Fibroblast of mammary gland (primary cell): ENCODE data around the gene COL23A1.

ENCODE experiments used
- DNase-seq: peaks from one replicate; pipeline ENCODE4 v3.0.0-alpha.2; 2010; ENCODE audit warnings: low read depth
- H3K4me3 ChIP-seq: 2 replicates; pipeline ENCODE4 v1.5.1; 2011; ENCODE audit warnings: low read depth, mild to moderate bottlenecking, low read length, moderate library complexity; ENCODE audit not compliant: control insufficient read depth
- TF ChIP-seq, protein P1 (sequence below): conservative IDR thresholded peaks from 2 replicates; pipeline ENCODE4 v1.5.1; 2011; ENCODE audit warnings: low read depth, low read length, inconsistent platforms; ENCODE audit not compliant: control insufficient read depth, insufficient read depth

COL23A1 gene

DNA sequence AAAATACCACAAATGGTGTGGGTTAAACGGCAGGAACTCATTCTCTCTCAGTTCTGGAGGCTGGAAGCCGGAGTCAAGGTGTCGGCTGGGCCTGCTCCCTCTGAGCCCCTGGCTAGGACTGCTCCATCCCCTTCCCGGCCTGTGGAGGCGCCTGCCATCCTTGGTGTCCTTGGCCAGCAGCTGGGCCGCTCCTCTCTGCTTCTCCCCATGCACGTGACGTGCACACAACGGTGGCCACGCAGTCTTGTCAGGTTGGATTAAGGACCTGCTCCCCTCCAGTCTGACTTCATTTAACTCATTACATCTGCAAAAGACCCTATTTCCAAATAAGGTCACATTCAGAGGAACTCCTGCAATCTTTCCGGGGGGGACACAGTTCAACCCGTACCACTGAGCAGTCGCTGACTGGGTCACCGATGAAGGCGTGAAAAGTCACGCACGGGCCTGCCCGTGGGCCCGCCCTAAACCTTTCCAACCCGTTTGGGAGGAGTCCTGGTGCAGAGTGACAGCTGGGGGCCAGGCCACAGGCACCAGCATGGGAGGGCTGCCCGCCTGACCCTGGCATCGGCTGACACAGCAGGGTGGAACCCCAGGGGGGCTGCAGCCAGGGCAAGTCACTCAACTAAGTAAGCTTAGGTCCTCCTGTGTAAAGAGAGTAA lies 135.2 kb downstream of the COL23A1 start:
- TF ChIP-seq, protein P1, sequence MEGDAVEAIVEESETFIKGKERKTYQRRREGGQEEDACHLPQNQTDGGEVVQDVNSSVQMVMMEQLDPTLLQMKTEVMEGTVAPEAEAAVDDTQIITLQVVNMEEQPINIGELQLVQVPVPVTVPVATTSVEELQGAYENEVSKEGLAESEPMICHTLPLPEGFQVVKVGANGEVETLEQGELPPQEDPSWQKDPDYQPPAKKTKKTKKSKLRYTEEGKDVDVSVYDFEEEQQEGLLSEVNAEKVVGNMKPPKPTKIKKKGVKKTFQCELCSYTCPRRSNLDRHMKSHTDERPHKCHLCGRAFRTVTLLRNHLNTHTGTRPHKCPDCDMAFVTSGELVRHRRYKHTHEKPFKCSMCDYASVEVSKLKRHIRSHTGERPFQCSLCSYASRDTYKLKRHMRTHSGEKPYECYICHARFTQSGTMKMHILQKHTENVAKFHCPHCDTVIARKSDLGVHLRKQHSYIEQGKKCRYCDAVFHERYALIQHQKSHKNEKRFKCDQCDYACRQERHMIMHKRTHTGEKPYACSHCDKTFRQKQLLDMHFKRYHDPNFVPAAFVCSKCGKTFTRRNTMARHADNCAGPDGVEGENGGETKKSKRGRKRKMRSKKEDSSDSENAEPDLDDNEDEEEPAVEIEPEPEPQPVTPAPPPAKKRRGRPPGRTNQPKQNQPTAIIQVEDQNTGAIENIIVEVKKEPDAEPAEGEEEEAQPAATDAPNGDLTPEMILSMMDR = no peak
- no peak for DNase-seq

DNA sequence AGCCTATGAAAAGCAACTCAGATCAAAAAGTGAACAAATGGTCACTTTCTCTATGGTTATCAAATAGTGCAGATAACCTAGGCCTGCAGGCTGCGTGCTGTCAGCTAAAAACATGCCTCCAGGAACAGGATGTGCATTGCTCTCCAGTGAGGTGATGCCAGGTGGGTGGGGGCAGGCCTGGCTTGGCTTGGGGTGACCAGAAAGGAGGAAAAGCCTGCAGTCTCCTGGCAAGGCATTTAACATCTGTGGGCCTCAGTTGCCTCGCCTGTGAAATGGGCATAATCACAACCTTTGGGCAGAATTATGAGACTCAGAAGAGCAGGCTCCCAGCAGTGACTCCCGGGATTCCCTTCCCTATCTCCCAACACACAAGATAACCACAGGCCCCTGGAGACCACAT lies 135.9 kb downstream of the COL23A1 start:
- TF ChIP-seq, protein P1 = no peak
- no peak for DNase-seq
- no peak overlapping the region for H3K4me3 ChIP-seq

More for the DNA sequence above, 135.2 kb downstream of the COL23A1 start:
- H3K4me3 ChIP-seq = no peak overlapping the region

DNA sequence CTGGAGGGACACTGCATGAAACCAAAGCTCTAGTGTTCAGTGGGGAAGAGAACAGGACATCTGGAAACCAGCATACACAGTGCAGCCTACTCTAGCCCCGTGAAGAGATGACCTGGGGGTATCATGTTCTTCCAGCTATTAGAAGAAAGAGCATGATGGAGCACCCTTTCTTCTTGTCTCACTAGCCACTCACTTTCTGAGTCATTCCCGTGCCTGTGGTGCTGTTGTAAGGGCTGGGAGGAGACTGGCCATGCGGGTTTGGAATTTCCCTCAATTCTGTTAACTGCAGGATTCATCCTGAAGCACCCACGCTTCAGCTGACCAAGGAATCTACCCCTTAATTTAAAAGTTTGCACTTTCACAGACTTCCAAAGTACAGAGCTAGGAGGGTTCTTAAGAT lies 137.0 kb downstream of the COL23A1 start:
- DNase-seq = peak; percentile 7
- TF ChIP-seq, protein P1 = no peak
- H3K4me3 ChIP-seq = no peak overlapping the region

DNA sequence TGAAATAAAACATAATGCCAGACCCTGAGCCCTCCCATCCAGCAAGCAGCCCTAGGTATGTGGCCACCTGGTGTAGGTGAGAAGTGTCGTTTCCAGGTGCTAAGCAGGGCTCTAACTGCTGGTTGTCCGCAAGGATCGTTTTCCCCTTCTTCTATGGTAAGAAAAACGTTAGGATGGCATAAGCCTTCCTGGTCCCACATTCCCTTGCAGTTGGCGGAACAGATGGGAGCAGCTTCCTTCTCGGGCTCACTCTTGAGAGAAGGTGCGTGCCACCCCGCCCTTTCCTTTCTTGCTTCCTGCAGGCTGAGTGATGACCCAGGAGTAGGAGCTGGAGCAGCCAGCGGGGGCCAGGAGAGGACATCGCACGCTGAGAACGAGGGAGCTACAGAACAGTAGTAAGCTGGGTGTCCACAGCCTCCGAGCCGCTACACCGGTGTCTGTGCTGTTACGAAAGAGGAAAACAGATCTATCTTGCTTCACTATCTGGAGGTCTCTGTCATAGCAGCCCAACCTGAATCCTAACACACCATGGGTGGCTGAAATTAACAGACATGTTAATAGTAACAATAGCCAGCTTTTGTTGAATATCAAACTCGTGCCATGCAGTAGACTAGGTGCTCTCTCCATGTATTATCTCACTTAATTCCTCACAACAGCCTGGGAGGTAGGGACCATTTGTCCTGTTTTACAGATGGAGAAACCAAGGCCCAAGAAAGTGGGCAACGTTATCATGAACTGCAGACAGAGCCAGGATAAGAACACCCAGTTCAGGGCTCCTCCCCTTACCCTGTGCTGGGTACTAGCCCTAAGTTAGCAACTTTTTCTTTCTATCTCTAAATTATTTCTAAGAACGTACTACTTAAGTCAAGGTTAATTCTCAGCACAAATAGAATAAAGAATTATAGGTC lies 139.8 kb downstream of the COL23A1 start:
- DNase-seq = no peak
- TF ChIP-seq, protein P1 = no peak
- no peak overlapping the region for H3K4me3 ChIP-seq

DNA sequence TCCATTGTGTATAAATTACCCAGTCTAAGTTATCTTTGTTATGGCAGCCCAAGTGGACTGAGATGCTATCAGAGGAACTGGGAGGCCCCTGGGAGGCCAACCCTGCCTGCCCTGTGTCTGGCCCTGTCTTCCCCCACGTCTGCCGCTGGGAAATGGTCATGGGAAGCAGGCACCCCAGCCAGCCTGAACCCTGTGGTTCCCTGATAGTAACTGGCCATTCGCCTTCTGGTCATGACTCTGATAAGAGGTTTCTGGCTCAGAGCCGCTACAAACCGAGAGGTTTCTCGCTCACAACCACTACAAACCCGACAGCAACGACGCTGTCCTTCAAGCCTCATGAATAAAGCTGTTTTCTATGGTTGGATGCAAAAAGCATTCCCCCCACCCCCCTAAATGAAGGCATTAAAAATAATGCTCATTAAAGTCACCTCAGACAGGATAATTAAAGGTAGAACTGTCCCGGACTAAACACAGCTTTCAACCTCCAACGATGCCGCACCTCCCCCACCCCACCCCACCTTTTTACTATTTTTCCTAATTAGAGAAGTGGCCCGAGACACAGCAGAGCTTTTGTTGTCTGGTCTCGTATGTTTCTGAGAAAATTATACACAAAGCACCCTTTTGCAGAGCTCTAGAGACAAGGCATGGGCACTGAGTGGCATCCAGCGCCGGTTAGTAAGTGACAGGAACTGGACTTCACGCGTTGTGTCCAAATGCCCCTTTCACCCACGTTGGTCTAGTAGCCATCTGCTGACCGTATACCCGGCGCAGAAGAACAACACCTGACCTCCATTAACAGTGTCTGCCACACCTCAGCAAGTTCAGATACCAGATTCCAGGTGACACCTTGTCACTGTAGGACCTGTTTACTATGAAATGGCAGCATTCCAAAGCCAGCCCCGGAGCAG lies 140.8 kb downstream of the COL23A1 start:
- TF ChIP-seq, protein P1 = no peak
- no peak overlapping the region for H3K4me3 ChIP-seq
- DNase-seq = no peak

DNA sequence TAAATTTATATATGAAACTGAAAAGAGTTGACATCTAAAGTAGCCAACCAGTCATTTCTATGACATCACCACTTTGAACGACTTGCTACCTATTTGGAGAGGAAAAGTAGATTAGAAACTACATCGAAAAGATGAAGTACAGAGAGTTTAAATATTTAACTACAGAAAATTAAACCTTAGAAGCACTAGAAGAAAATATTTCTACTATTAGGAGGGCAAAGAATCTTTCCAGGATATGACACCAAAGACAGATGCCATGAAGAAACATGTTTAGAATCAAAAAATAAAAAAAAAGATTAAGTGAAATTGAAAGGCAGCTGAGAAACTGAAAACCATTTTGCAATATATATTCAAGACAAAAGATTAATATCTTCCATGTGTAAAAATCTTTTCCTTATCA lies 144.7 kb downstream of the COL23A1 start:
- TF ChIP-seq, protein P1 = no peak
- H3K4me3 ChIP-seq = no peak overlapping the region
- DNase-seq = no peak
